Stimulated activated CD4-positive, alpha-beta T cell treated with anti-CD3 and anti-CD28 coated beads, Interleukin-15, amount 100 ng/mL, for 48 hours (primary cell): ENCODE data around the gene IQGAP2.
A peak's percentile ranks its signal among the peaks of the same experiment; 100 is the strongest.
"Not testable (repeated sequence)": the region's sequence is repeated elsewhere in the genome, so short reads cannot be mapped to it uniquely, and the experiment has no call there.

Experiments used
- DNase-seq, 2 donors: peaks; one replicate each; pipeline ENCODE4 v3.0.0-alpha.2; 2020; ENCODE audit warnings: low read depth in 2 of 2

IQGAP2 gene

DNA sequence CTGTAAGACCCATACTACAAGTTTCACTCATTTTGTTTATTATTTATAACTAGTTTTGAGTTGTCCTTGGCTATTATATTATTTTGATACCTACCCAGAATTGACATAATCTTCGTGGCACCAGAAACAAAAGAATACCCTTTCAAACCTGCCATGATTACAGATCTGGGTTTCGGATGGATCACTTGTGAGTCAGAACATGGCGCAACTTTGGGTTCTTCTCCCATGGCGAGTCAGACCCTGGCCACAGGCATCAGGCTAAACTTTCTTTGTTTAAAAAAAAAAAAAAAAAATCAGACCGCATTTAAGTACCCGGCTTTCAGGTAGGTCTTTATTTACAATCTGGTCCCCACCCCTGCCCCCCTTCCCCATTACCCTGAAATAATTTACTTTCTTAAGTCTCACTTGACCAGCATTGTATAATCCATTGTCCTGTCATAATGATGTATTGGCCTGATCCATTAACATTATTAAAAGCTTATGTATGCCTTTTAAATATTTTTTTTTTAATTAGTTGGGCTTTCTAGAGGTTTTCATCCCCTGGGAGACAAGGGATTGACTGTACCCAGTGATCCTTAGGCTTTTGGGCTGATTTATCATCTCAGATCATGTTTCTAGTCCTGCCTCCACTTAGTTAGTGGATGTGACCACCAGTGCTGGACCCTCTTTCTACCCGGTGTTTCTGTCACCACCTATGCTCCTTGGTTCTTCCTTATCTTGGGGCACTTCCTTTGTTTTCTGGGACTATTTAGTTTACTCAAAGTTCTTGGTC lies 176.3 kb downstream of the IQGAP2 start:
- no peak for DNase-seq

DNA sequence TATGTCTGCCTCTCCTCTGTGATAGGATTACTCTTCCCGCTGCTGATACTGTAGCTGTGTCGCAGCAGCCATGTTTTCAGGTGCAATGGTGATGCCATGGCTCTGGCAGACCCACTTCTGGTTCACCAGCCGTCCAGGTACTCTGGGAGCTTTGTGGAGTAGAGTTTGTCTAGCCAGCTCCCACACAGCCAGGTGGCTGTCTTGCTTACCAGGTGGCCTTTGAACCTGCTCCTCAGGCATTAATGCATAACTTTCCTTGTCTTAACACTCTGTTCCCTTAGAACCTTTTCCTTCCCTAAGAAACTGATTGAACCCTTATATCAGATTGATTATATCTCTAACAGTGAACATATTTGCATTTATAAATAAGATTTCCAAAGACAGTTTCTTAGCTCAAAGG lies 177.9 kb downstream of the IQGAP2 start:
- no peak for DNase-seq

DNA sequence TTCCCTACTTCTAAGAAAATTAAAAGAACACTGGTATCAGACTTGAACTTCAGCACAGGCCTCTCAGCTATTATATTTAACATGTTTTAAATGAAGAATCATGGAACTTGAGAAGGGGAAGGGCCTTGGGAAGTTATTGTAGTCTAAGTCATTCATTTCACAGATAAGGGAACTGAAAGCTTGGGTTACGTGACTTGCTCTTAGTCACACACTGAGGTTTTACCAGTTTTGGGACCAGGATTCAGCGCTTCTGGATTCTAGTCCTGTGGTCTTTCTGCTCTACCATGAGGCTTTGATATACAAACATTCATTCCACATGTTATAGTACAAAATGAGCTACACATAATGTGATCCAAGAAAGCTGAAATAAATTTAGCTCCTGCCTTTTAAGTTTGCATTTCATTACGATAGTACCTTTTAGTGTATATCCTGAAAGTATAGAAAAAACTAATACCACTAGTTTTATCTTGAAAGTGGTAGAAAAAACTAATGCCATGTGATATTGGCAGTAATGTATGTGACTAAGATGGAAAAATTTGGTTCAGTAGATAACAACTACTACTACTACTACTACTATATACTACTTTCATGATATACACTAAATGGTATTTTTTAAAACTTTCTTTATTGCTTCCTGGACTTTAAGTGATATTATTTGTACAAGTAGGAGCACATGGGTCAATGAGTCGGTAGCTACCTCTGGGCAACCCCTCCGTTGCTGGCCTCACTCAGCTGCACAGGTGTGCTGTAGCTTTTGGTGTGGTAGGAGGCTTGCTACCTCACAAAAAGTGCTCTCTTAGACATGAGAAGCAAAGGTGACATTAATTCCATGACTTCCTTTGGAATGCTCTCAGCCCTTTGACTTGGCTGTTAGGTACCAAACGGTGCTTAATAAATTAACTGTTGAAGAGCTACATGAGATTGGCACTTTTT lies 179.4 kb downstream of the IQGAP2 start:
- DNase-seq, result peak; percentile 19 to 24

DNA sequence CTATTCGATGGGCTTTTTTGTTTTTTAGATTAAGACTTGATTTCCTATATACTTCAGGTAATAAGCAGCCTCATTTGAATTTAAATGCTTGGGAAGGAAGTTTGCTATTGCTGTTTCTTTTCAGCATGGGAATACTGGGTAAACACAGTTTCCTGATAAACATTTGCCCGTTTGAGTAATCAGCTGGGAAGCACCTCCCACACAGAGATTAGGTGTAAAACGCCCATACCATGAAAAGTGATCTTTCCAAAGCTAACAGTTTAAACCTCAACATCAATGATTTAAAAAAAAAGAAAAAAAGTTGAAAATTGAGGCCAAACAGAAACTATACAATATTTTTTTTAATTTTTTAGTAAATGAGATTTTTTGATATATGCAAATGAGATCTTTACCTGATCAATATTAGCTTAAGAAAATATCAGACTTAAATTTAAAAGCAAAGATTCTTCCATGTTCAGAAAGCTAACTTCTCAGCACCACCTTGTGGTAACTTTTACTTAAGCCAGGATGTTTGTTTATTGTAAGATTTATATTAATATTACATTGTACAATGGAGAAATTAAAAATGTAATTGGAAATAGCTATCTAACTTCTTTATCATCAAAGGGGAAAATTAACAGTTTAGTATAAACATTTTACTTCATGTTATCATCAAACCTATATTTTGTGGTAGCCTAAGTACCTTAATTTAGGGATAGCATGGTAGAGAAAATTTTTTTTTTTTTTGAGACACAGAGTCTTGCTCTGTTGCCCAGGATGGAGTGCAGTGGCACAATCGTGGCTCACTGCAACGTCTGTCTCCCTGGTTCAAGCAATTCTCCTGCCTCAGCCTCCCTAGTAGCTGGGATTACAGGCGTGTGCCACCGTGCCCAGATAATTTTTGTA lies 180.3 kb downstream of the IQGAP2 start:
- DNase-seq, result no peak

DNA sequence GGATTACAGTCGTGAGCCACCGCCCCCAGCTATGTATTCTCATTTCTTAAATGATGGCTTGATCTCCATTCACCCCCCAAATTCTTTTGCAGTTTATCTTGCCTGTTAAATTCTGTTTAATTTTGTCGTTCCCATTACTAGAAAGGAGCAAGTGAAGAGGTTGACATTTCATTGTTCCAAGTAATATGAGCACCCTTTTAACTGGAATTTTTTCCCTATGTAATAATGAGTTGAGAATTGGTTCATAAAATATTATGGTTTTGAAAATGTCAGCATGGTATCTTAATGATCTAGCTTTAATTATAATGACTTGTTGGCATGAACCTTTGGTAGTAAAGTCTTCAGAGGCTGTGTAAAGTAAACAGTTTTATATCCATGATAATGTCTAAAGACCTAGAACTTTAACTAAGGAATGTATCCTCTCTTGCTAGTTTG lies 182.7 kb downstream of the IQGAP2 start:
- no peak for DNase-seq

DNA sequence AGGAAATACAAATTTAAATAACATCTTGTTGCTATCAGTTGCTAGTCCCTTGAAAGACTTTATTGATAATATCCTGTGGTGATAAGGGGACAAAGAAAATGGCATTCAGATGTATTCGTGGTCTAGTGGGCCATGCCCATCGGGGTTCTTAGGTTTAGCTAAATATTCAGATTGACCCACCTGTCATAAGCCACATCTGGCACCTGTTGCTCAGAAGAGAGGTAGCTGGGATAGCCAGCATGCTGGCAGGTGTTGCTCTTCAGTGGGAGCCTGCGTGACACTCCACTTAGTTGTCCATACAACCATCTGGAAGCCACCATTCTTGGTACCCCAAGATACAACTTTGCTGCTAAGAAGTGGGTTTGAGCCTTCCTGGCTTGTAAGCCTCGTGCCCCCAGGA lies 183.4 kb downstream of the IQGAP2 start:
- DNase-seq, result no peak

GRCh38 chr5:76590027-76590426 lies 186.9 kb downstream of the IQGAP2 start:
- no peak for DNase-seq

DNA sequence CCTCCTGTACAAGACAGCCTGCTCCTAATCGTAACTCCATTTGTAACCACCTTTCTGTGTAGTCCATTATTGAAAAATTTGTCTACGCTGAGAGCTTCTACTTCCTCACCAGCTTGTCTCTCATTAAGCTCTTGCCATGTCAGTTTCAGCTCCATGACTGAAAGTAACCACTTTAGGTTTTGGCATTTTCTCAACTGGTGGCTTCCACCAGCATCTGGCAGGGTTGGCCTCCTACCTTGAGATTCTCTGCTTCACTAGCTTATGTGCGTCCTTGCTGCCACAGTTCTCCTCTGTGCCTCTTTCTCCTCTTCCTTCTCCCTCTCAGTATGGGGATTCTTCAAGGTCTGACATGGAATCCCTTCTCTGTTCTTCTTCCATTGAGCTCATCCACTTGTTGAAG lies 188.3 kb downstream of the IQGAP2 start:
- no peak for DNase-seq

DNA sequence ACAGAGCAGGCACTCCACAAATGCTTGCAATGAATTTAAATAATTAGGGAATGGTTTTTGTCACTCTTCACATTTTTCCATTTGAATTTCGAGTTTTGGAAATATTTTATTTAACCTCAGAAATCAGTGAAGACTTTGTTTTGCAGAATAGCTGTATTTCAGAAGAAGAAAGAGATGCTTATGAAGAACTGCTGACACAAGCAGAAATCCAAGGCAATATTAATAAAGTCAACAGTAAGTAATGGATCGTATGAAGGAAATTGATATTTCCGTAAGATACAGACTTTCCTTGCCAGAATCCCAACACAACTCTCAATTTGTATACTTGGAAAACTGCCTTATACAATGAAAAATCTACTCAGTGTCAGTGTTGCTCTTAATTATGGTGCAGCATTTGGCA lies 189.6 kb downstream of the IQGAP2 start:
- no peak for DNase-seq

- no peak for DNase-seq
Measured at GRCh38 chr5:76594107-76594506, 191.0 kb downstream of the IQGAP2 start.

DNA sequence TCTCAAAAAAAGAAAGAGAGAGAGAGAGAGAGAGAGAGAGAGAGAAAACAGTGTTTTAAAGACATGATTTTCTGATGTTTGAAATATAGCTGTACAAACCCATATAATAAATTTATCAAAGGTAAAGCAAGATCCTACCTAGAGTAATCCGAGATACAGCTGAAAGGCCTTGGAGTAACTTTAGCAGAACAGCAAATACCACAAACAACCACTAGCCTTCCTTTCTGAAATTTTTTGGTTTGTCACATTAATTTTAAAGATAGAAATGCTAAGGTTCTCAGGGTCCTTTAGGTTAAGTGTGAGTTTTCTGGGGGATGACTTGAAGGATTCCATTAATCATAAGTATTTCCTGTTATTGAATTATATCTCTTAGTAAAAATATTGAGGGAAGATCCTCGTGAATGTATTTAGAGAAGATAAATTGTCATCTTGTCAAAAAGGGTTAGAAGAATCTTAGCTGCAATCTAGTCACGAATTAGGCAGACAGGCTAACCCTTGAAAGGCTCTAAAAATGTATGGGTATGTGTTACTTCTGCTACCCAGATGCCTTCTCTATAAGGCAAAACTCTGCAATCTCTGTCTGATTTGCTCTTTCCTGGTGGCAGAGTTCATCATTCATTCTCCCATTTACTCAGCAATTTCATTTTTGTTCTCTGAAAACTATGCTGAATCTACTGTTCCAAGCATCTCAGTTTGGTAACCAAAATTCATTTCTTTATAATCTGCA lies 192.8 kb downstream of the IQGAP2 start:
- DNase-seq, result no peak

- no peak for DNase-seq
Measured at GRCh38 chr5:76598531-76598930, 195.4 kb downstream of the IQGAP2 start.

GRCh38 chr5:76600716-76601115 lies 197.6 kb downstream of the IQGAP2 start:
- no peak for DNase-seq

DNA sequence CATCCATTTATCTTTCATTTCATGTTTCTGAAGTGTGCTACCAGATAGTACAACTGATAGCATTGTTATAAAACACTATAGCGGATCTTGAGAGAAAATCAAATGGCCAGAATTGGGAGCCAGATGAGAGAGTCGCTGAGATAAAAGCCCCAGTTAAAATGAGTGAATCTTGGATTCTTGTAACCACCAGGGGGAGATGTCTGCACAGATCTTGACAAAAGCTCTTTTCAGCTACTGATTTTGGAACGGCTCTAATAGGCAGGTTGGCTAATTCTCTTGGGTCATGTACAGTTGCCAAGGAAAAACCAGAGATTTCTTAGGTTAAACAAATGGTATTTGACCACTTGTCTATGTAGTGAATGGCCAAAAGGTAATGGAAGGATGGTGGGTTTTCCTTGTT lies 198.4 kb downstream of the IQGAP2 start:
- DNase-seq, result no peak

GRCh38 chr5:76602094-76602726 lies 199.1 kb downstream of the IQGAP2 start:
- no peak for DNase-seq

DNA sequence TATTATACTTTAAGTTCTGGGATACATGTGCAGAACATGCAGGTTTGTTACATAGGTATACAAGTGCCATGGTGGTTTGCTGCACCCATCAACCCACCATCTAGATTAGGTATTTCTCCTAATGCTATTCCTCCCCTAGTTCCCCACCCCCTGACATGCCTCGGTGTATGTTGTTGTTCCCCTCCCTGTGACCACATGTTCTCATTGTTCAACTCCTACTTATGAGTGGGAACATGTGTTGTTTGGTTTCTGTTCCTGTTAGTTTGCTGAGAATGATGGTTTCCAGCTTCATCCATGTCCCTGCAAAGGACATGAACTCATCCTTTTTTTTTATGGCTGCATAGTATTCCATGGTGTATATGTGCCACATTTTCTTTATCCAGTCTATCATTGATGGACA lies 200.9 kb downstream of the IQGAP2 start:
- DNase-seq, result not testable (repeated sequence)

DNA sequence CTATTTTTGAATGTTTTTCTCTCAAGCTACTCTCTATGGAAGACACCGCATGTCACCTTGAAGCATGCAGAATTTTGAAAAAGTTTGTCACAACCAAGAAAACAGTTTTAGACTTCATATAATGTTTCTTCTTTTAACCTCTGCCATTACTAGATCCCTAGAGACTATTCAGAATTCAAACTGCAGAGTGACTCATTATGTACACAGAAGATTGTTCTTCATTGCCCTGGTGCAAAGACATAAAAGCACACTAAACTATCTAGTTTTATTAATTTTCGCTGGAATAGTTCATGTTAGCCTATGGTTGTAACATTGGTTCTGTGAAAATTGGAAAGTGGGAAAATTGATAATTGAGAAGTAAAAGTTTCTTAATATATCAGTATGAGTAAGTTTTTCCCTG lies 201.8 kb downstream of the IQGAP2 start:
- DNase-seq, result no peak

- no peak for DNase-seq
Measured at GRCh38 chr5:76606701-76607100, 203.6 kb downstream of the IQGAP2 start.

DNA sequence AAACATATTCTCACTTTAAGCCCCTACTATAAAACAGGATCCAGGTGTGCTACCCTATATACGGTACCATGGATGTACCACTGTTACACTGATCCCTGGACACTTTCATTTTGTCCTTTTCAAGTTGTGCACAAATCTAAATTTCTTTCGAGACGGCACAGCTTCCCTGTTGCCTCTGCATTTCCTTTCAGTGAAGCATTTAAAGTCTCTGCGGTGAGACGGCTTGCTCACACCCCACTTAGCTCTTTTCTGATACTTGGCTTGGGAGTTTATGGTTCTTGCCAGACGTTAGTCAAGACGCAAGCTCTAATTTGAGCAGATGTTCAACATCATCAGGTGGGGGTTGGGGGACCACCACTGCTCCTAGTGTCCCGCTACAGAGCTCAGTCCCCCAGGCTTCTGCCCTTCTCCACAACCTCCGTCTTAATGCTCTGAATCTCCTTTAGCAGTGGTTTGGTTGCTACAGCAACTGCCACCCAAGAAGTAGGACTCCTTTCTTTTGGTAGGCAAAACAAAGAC lies 204.3 kb downstream of the IQGAP2 start:
- DNase-seq, result no peak

DNA sequence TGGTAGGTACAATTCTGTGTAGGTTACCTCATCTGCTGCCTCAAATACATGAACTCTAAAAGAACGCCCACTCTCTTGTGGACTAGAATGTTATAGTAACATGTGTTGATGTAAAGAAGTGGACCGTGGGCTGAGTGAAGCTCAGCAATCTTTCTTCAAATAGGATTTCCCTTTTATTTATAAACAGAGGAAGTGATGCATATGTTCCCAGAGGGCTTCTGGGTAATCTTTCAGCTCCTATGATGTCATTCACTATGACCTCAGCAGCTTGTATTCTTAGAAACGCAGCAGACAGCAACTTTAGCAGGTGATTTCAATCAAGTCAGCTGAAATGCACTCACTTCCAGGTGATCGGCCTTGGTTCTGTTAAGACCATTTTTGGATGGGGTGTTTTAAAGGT lies 205.7 kb downstream of the IQGAP2 start:
- no peak for DNase-seq

GRCh38 chr5:76610196-76610595 lies 207.1 kb downstream of the IQGAP2 start:
- no peak for DNase-seq
